GM12864 (cell line): ENCODE measurements around the gene FOXN4.

Experiments
- DNase-seq: peaks from one replicate; pipeline ENCODE4 v3.0.0-alpha.2; 2011; ENCODE audit warnings: low read depth
- H3K4me3 ChIP-seq: 2 replicates; pipeline ENCODE4 v1.5.1; 2011; ENCODE audit warnings: mild to moderate bottlenecking, low read depth, low read length, control low read depth
- TF ChIP-seq, protein P1 (sequence below): IDR thresholded peaks from 2 replicates; pipeline ENCODE4 v1.5.1; 2011; ENCODE audit warnings: low read depth, mild to moderate bottlenecking, moderate library complexity, low read length, control low read depth, inconsistent platforms; ENCODE audit errors: missing control alignments

FOXN4 gene

DNA sequence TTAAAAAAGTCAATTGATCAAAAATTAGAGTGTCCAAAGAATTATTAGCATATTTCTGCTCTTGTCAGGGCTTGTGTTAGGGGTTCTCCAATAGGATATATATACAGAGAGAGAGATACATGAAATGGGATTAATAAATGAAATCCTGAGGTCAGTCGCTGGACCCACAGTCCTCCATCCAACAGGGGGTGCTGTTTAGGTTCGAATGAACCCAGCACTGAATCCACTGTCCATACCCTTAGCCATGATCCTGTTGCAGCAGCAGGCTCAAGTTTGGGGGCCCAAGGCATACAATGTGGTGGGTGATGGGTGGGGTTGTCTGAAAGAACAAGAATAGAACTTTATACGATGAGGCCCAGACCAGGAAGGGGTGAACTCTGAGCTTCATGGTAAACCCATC is 37.8 kb upstream of the FOXN4 start:
- no peak overlapping the region for H3K4me3 ChIP-seq
- DNase-seq = no peak
- TF ChIP-seq, protein P1, sequence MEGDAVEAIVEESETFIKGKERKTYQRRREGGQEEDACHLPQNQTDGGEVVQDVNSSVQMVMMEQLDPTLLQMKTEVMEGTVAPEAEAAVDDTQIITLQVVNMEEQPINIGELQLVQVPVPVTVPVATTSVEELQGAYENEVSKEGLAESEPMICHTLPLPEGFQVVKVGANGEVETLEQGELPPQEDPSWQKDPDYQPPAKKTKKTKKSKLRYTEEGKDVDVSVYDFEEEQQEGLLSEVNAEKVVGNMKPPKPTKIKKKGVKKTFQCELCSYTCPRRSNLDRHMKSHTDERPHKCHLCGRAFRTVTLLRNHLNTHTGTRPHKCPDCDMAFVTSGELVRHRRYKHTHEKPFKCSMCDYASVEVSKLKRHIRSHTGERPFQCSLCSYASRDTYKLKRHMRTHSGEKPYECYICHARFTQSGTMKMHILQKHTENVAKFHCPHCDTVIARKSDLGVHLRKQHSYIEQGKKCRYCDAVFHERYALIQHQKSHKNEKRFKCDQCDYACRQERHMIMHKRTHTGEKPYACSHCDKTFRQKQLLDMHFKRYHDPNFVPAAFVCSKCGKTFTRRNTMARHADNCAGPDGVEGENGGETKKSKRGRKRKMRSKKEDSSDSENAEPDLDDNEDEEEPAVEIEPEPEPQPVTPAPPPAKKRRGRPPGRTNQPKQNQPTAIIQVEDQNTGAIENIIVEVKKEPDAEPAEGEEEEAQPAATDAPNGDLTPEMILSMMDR = peak; percentile 35

DNA sequence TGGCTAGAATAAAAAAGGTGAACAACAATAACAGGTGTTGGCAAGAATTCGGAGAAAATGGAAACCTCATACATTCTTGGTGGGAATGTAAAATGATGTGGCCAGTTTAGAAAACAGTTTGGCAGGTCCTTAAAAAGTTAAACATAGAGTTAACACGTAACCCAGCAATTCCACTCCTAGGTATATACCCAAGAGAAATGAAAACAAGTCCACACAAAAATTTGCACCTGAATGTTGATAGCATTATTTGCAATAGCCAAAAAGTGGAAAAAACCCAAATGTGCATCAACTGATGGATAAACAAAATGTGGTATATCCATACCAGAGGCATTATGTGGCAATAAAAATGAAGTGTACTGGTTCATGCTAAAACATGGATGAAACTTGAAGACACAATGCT is 36.3 kb upstream of the FOXN4 start:
- H3K4me3 ChIP-seq = no peak overlapping the region
- TF ChIP-seq, protein P1 = no peak
- DNase-seq = no peak

DNA sequence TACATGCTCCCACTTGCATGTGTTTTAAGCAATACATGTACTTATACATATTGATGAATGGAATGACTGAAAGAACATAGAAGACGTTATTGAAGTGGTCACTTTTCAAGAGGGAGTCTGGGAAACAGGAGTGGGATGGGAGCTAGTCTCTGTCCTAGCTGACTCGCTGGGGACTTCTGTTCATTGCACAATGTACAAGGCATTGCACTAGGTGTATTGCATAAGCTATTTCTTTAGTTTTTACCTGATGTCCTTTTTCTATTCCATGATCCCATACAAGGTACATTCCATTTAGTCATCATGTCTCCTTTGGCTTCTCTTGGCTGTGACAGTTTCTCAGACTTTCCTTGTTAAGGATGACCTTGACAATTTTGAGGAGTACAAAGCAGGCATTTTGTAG is 34.6 kb upstream of the FOXN4 start:
- no peak overlapping the region for H3K4me3 ChIP-seq
- no peak for DNase-seq
- TF ChIP-seq, protein P1 = no peak

DNA sequence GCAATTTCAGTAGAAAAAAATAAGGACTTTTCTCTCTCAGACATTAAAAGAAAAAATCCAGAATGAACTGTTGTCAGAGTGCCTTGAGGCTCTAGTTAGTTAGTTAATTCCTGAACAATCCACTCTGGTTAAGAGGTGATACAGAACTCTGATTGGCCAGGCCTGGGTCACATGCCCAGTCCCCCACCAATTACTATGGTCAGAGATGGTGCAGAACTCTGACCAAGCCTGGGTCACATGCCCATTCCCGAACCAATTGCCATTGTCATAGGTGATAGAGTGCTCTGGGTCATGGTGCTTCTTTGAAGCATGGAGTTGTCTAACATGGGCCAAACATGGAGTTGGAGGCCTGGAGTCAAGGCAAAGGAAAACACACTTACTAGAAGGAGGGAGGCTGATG is 27.5 kb upstream of the FOXN4 start:
- no peak for DNase-seq
- TF ChIP-seq, protein P1 = no peak
- H3K4me3 ChIP-seq = no peak overlapping the region

DNA sequence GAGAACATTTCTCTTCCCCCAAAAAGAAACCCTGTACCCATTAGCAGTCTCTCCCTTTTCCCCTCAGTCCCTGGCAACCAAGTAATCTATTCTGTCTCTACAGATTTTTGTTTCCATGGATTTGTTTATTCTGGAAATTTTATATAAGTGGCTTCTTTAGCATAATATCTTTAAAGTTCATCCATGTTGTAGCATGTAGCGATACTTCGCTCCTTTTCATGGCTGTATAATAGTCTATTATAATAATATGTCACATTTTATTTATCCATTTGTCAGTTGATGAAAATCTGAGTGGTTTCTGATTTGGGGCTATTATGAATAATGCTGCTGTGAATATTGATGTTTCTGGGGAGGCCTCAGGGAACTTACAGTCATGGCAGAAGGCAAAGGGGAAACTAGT is 25.8 kb upstream of the FOXN4 start:
- H3K4me3 ChIP-seq = no peak overlapping the region
- TF ChIP-seq, protein P1 = no peak
- DNase-seq = no peak

DNA sequence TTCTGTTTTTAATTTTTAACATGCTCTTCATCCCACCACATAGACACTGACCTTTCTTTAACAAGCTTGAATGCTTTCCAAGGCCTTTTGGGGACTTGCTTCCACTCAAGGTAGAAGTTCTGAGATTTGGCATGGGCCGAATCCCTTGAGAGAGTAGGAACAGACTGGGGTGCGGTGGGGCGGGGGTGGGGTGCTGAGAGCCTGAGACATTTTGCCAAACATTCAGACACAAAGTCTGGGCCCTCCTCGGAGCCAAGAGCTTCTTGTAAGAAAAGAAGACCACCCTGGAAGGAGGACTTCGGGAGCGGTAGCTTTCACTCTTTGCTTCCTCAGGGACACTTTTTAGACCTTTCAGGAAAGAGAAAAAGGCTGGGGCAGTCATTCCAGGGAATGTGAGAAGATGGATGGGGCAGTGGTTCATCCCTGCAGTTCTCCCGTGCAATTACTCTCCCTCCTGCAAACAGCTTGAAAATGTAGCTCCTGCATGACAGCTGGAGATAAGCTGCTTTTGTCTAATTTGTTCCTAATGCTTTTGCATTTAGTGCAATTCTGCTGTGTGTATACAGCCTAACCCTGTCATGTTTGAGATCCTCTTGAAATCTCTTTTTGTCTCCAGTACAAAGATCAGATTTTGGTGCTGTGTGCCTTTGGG is 22.3 kb upstream of the FOXN4 start:
- TF ChIP-seq, protein P1 = no peak
- DNase-seq = no peak
- H3K4me3 ChIP-seq = no peak overlapping the region

DNA sequence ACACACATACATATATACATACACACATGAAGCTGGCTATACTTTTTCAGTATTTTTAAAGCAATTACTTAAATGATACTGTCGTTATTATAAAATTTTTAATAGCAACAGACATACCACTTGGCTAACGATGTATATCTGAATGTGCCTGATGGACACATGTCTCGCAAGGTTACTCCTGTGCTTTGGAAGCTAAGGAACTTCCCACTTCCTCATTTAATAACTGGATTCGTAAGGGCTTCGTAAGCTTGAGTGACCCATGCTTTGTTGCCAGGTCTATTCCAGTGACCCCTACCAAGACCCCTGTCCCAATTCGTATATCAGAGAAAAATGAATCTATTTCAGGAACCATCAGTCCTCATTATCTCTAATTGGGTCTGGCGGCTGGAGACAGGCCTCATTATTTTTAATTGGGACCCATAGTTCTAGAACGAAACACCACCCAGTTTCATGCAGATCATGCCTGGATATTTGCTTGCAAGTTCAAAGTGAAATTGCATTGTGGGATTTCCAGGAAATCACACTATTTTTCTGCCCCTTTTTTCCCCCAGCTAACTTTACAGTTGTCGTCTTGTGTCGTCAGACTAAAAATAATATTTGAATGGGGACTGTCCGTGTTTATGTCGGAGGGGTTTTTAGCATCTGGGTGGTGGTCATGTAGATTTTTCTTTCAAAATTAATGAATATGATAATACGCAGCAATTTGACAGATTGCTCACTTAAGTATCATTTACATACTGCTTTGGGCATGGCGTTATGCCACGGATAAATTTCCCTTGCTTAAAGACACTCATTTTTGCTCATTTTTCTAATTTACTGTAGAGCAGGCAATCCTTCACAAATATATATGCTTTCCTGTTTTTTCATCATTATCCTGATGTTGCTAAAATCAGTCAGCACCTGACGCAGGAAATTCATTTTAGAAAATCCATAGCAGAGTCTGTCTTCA is 21.5 kb upstream of the FOXN4 start:
- TF ChIP-seq, protein P1 = no peak
- H3K4me3 ChIP-seq = no peak overlapping the region
- DNase-seq = no peak
